ENCODE data around the gene ZNF516. TPM values are rescaled to one million over a fixed set of nuclear protein-coding genes. Genes with fewer than 3 reads are reported as not detected.

The ZNF516 gene
- total and polyA plus RNA-seq, 10 of the 15 experiments (the other 5 are each of a cell fraction or from before 2014, with no cell fraction given) = 2.0 to 32.0 (median 8.3) TPM

DNA sequence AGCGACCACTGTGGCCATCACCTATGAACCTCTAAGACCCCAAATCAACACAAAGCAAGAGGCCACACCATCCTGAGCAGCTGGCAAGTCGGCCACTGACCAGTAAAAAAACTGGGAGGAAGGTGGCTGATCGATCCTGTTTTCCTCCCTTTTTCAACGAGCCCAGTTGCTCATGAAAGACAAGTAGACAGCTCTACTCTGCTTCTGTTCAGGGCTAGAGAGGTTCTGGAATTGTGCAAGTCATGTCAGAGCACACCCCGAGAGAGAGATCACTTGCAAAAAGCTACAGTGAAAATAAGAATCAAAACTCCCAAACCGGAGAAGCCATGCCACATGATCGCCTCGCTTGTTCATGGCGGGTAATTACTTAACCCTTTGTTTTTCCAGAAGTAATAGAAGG is 34.6 kb downstream of the ZNF516 start:
- SMC1A ChIA-PET (ENCODE audit: uncharacterized antibody, unreplicated experiment) = no interaction called here
- no peak overlapping the region for H3K4me2 ChIP-seq (ENCODE audit: control insufficient read depth, insufficient read depth)
- H3K36me3 ChIP-seq (ENCODE audit: control insufficient read depth in 2 of 2, insufficient read depth in 2 of 2, low read length in 1 of 2) = peaks cover 0 to 13% of the 10 kb centered on the region in 2 experiments; a peak in 3 of 4 replicates
- intact Hi-C loops (cut with micrococcal nuclease; ENCODE audit: unreplicated experiment) = no loop called here
- H3K27ac ChIP-seq (ENCODE audit: control insufficient read depth, insufficient read depth) = no peak overlapping the region
- ATAC-seq = no peak
- RAD21 ChIA-PET (ENCODE audit: unreplicated experiment) = no interaction called here
- peaks cover 7% of the 10 kb centered on the region for H3K4me1 ChIP-seq (ENCODE audit: control insufficient read depth, insufficient read depth, low read length)
- no peak for TF ChIP-seq NFXL1 (IDR thresholded peaks at IDR 0.05; ENCODE audit: borderline replicate concordance)
- no peak for TF ChIP-seq LARP7 (IDR thresholded peaks at IDR 0.05)
- no peak for TF ChIP-seq SREBF2 (IDR thresholded peaks at IDR 0.05; ENCODE audit: low read length)
- TF ChIP-seq GABPA (IDR thresholded peaks at IDR 0.05; ENCODE audit: low read depth) = no peak
- TF ChIP-seq RB1 (IDR thresholded peaks at IDR 0.05; ENCODE audit: borderline replicate concordance) = no peak
- TF ChIP-seq MEF2A (IDR thresholded peaks at IDR 0.05; ENCODE audit: insufficient read depth, low read depth, low read length) = no peak
- no peak for TF ChIP-seq STAT1 (conservative IDR thresholded peaks at IDR 0.05)
- 81% methylated on average over 9 of the region's 9 CpGs for WGBS (ENCODE audit: insufficient coverage, insufficient replicate concordance, low lambda C conversion rate, missing lambda C conversion rate)
- no peak for FAIRE-seq
- DNase-seq (ENCODE audit: low read depth, low spot score) = no peak
- H3K9me3 ChIP-seq (replicated peaks; ENCODE audit: control insufficient read depth, insufficient read depth, low read length) = no peaks in the 10 kb centered on the region
- H3K9ac ChIP-seq (ENCODE audit: control insufficient read depth, insufficient read depth, low read length) = no peak overlapping the region
- POLR2A ChIA-PET = no interaction called here
- H4K20me1 ChIP-seq (ENCODE audit: control insufficient read depth, insufficient read depth) = no peaks in the 10 kb centered on the region
- BruUV-seq (replicated peaks) = no TSS peak
- H3K4me3 ChIP-seq = no peak overlapping the region
- in situ Hi-C loops (cut with MboI) = no loop called here
- CTCF ChIA-PET = no interaction called here
- no peaks in the 10 kb centered on the region for H3K27me3 ChIP-seq (replicated peaks in 1 of 2; ENCODE audit: control insufficient read depth in 2 of 2, insufficient read depth in 2 of 2, low read length in 1 of 2)
- H3K79me2 ChIP-seq (ENCODE audit: control insufficient read depth, insufficient read depth, low read length) = peaks cover 59% of the 10 kb centered on the region
- no peak overlapping the region for H2AFZ ChIP-seq (ENCODE audit: control insufficient read depth, low read depth, low read length)

DNA sequence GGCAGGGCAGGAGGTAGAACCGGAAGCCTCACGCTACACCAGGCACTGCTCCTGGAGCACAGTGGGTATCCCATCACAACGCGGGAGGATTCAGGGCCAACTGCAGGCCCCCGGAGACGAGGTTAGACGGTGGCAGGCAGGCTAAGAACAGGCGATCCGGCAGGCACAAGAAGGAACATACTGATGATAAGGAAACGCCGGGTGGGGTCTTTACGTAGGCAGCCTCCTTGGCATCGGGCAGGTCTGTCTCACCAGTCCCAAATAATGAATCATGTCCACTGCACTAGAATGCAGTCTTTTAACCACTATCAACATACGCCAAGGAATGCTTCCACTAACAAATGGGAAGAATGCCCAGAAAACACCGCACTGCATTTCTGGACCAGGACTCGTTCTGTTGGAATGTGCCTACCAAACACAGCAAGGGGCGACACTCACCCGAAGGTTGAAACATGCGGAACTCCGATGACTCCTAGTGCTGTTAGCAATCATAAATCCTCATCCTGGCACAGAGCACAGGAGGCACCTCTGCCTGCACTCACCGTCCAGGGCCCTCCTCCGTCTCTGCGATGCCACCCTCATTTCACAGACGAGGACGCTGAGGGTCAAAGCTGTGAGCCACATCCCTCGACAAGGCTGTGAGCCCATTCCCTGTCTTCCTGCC is 35.2 kb downstream of the ZNF516 start:
- H4K20me1 ChIP-seq (ENCODE audit: control insufficient read depth, insufficient read depth) = no peaks in the 10 kb centered on the region
- H3K4me2 ChIP-seq (ENCODE audit: control insufficient read depth, insufficient read depth) = no peak overlapping the region
- ChIA-PET RAD21 (ENCODE audit: unreplicated experiment) (no interaction called here), SMC1A (ENCODE audit: uncharacterized antibody, unreplicated experiment) (no interaction called here), POLR2A (no interaction called here), CTCF (no interaction called here)
- H3K36me3 ChIP-seq (ENCODE audit: control insufficient read depth in 2 of 2, insufficient read depth in 2 of 2, low read length in 1 of 2) = peaks cover 0 to 13% of the 10 kb centered on the region in 2 experiments; a peak in 3 of 4 replicates
- peaks cover 7% of the 10 kb centered on the region for H3K4me1 ChIP-seq (ENCODE audit: control insufficient read depth, insufficient read depth, low read length)
- no peaks in the 10 kb centered on the region for H3K27me3 ChIP-seq (replicated peaks in 1 of 2; ENCODE audit: control insufficient read depth in 2 of 2, insufficient read depth in 2 of 2, low read length in 1 of 2)
- peaks cover 62% of the 10 kb centered on the region for H3K79me2 ChIP-seq (ENCODE audit: control insufficient read depth, insufficient read depth, low read length)
- no peaks in the 10 kb centered on the region for H3K9me3 ChIP-seq (replicated peaks; ENCODE audit: control insufficient read depth, insufficient read depth, low read length)
- BruUV-seq (replicated peaks) = no TSS peak
- TF ChIP-seq PAX5 (IDR thresholded peaks at IDR 0.05; ENCODE audit: borderline replicate concordance, low read depth, low read length) = no peak
- WGBS (ENCODE audit: insufficient coverage, insufficient replicate concordance, low lambda C conversion rate, missing lambda C conversion rate) = 95% methylated on average over 26 of the region's 26 CpGs
- no peak overlapping the region for H3K27ac ChIP-seq (ENCODE audit: control insufficient read depth, insufficient read depth)
- no peak overlapping the region for H2AFZ ChIP-seq (ENCODE audit: control insufficient read depth, low read depth, low read length)
- DNase-seq (ENCODE audit: low read depth, low spot score) = no peak
- H3K4me3 ChIP-seq = no peak overlapping the region
- no peak for ATAC-seq
- H3K9ac ChIP-seq (ENCODE audit: control insufficient read depth, insufficient read depth, low read length) = no peak overlapping the region
- FAIRE-seq = no peak
- intact Hi-C loops (cut with micrococcal nuclease; ENCODE audit: unreplicated experiment) = no loop called here
- in situ Hi-C loops (cut with MboI) = no loop called here

Measured in GM12878 (cell line).